Retinal pigment epithelial cell (primary cell): Measurements from ENCODE around the gene PI16.

Experiments
- DNase-seq: peaks from one replicate; pipeline ENCODE4 v3.0.0-alpha.2; 2010; ENCODE audit warnings: low read depth
- H3K4me3 ChIP-seq: 2 replicates; pipeline ENCODE4 v1.5.1; 2011; ENCODE audit warnings: mild to moderate bottlenecking, low read length, control low read depth, moderate library complexity
- TF ChIP-seq, protein P1 (sequence below): conservative IDR thresholded peaks from 2 replicates; pipeline ENCODE4 v1.5.1; 2011; ENCODE audit warnings: low read depth, low read length, control low read depth, inconsistent platforms

PI16 gene, protein sequence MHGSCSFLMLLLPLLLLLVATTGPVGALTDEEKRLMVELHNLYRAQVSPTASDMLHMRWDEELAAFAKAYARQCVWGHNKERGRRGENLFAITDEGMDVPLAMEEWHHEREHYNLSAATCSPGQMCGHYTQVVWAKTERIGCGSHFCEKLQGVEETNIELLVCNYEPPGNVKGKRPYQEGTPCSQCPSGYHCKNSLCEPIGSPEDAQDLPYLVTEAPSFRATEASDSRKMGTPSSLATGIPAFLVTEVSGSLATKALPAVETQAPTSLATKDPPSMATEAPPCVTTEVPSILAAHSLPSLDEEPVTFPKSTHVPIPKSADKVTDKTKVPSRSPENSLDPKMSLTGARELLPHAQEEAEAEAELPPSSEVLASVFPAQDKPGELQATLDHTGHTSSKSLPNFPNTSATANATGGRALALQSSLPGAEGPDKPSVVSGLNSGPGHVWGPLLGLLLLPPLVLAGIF

DNA sequence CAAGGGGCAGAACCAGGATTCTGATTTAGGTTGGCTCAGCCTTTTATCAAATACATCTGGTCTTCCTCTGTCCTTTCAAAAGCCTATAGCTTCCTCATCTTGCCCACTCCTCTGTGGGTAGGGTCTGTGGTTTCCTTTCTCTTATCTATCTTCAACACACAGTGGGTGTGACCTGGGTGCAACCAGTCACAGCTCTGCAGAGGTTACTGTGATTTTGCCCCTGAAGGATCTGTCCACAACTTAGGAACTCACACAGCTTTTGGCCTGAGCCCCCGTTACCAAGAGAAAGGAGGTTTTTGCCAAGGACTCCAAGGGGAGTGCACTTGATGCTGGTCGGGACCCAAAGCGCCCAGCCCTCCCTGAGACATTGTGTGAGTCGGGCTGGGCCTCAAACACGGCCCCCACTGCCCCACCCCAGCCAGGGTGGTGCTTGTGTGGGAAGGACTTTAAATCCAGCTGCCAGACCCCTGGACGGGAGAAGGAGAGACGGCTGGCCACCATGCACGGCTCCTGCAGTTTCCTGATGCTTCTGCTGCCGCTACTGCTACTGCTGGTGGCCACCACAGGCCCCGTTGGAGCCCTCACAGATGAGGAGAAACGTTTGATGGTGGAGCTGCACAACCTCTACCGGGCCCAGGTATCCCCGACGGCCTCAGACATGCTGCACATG, at the start of gene PI16:
Gene PI16 (plus strand): TSS at position 477 of the 670 bp plus-strand sequence. CDS start 23 bp downstream, at position 500.
- TF ChIP-seq, protein P1, sequence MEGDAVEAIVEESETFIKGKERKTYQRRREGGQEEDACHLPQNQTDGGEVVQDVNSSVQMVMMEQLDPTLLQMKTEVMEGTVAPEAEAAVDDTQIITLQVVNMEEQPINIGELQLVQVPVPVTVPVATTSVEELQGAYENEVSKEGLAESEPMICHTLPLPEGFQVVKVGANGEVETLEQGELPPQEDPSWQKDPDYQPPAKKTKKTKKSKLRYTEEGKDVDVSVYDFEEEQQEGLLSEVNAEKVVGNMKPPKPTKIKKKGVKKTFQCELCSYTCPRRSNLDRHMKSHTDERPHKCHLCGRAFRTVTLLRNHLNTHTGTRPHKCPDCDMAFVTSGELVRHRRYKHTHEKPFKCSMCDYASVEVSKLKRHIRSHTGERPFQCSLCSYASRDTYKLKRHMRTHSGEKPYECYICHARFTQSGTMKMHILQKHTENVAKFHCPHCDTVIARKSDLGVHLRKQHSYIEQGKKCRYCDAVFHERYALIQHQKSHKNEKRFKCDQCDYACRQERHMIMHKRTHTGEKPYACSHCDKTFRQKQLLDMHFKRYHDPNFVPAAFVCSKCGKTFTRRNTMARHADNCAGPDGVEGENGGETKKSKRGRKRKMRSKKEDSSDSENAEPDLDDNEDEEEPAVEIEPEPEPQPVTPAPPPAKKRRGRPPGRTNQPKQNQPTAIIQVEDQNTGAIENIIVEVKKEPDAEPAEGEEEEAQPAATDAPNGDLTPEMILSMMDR: no peak
- no peak within 1 kb of the TSS for H3K4me3 ChIP-seq
- DNase-seq: no peak

DNA sequence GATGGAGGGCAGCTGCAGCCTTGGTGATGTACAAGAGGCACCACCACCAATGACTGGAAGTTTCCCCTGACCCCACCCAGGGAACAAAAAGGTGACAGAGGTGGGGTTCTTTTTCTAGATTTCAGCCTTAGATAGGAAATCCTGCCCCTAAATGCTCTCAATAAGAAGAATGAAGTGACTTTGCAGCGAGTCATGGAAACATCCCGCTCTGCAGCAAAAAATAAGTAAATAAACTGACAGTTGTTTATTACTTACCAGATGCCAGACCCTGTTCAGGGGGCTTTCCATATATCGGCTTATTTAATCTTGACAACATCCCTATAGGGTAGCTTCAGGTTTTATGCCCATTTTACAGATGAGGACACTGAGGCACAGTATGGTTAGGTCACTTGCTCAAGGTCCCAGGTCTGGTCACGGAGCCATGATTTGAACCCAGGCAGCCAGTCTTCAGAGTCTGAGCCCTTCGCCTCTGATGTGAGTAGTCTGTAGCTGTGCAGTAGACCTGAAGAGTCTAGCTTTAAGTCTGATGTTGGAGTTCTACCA, 49.6 kb upstream of the PI16 start:
- no peak for DNase-seq
- no peak overlapping the region for H3K4me3 ChIP-seq
- TF ChIP-seq, protein P1: no peak

DNA sequence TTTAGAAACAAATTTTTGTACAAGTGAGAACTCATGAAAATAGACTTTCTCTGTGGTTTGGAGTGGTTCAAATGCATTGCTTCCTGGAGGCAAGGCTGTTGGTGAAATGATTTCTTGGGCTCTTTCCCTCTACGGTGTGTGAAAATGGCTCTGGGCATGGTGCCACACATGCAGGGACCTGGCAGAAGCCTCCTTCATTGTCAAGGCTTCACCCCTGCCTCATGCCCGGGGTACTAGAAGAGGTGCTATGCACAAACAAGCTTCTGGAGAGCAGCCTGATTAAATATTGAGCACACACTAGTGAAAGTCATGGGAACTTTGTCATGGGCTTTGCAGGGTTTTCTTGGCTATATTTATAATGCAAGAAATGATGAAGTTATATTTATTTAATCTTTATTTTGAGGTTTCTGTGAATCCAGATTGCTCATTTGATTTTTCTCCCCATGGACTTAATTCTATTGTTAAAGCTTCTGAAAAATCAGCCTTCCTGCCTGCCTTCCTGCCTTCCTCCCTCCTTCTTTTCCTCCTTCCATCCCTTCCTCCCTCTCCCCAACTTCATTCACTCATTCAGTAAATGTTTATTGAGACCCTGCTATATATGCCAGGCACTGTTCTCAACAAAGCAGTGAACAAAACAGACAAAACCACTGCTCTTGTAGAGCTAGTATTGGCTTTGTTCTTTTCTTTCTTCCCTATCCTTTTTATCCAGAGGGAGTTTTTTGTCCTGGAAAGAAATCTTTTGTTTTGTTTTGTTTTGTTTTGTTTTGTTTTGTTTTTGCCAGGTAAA, 47.8 kb upstream of the PI16 start:
- no peak for DNase-seq
- TF ChIP-seq, protein P1: no peak
- H3K4me3 ChIP-seq: no peak overlapping the region

DNA sequence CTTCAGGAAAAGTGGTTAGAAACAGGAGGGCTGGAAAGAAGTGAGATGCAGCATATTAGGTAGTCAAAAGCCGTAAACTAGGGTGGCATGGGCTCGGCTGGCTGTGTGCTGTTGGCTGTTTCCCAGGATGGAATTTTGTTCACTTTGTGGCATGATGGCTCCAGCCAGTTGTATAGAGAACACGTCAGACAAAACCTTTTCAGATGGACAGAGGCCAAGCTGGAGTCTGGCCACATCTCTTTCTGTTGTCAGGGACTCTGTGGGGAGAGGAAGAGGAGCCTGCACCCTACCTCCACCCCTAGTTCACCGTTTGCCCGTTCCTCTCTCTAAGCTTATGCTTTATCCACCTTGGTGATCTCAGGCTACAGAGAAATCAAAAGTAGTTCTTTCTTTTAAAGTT, 46.8 kb upstream of the PI16 start:
- H3K4me3 ChIP-seq: no peak overlapping the region
- TF ChIP-seq, protein P1: no peak
- no peak for DNase-seq

DNA sequence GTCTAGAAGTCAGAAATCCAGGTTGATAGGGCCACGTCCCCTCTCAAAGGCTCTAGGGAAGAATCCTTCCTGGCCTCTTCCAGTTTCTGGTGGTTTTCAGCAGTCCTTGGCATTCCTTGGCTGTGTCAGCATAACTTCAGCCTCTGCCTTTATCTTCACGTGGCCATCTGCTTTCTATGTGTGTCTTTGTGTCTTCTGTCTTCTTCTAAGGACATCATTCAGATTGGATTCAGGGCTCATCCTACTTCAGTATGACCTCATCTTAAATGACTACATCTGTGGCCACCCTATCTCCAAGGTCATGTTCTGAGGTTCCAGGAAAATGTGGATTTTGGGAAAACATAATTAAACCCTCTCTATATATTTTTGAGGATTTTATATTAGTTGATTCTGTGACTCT, 45.8 kb upstream of the PI16 start:
- no peak for DNase-seq
- TF ChIP-seq, protein P1: no peak
- H3K4me3 ChIP-seq: no peak overlapping the region

DNA sequence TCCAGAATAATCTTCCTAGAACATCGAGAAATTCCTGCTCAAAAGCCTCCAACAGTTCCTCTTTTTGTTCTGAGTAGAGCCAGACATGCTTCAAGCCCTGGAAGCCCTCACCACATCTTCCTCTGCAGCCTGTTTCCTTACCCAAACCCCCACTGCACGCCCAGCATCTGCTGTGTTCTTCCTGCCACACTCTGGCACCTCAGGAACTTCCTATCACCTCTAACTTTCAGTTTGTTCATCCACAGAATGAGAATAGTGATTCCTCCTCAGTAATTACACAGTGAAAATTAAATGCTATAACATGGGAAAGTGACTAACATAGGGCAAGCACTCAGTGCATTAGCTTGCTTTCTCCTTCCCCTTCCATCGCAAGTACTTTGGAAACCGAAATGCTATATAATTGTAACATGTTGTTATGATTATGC, 42.5 kb upstream of the PI16 start:
- no peak overlapping the region for H3K4me3 ChIP-seq
- TF ChIP-seq, protein P1: no peak
- DNase-seq: no peak
